B cell (primary cell): ENCODE measurements around the gene HOXA1. TPM values are rescaled to one million over a fixed set of nuclear protein-coding genes. Genes with fewer than 3 reads are reported as not detected.

ENCODE experiments used
- ATAC-seq: fragments of 200-7000 bp; cut with Tn5 transposase; one replicate; pipeline ENCODE4 v1.10.0; 2021; ENCODE audit warnings: low read depth, mild to moderate bottlenecking, moderate number of reproducible peaks, moderate library complexity
- CTCF ChIA-PET: fragments of 350-600 bp; sonication (Branson Sonifier 250); formaldehyde crosslinking; loops from one replicate; lab custom pipeline; 2021; ENCODE audit warnings: antibody characterized with exemption, inconsistent platforms; lab: Charles Lee
- POLR2A ChIA-PET: fragments of 350-600 bp; sonication (Branson Sonifier 250); formaldehyde crosslinking; loops from one replicate; lab custom pipeline; 2021; ENCODE audit warnings: antibody characterized with exemption; lab: Charles Lee
- DNase-seq: peaks from one replicate; pipeline ENCODE4 v3.0.0; 2013
- H2AFZ ChIP-seq: 2 replicates; pipeline ENCODE4 v1.6.1; 2012; ENCODE audit warnings: mild to moderate bottlenecking, low read depth, low read length; ENCODE audit not compliant: insufficient read depth, poor library complexity, severe bottlenecking
- H3K27ac ChIP-seq, 2 donors: 1 replicate in 1 of 2; 2 replicates in 1 of 2; pipeline ENCODE4 v1.5.1; 2012 to 2013; ENCODE audit warnings: low read length in 2 of 2, mild to moderate bottlenecking in 2 of 2, moderate library complexity in 1 of 2
- H3K27me3 ChIP-seq, 4 experiments: fragments of 200-600 bp in 1 of 4; sonication (generic) in 1 of 4; replicated peaks in 1 of 4; 1 replicate in 2 of 4; 2 replicates in 2 of 4; pipeline versions ENCODE4 v1.6.1 to v1.7.0; 2013 to 2016; ENCODE audit warnings: low read length in 3 of 4, mild to moderate bottlenecking in 2 of 4, mixed read lengths in 1 of 4, moderate library complexity in 1 of 4; ENCODE audit not compliant: insufficient read depth in 4 of 4, control insufficient read depth in 3 of 4; ENCODE audit errors: control extremely low read depth in 1 of 4
- H3K36me3 ChIP-seq, 2 experiments: replicated peaks in 1 of 2; 1 replicate in 1 of 2; 2 replicates in 1 of 2; pipeline versions ENCODE4 v1.6.1 to v1.7.1; 2013; ENCODE audit warnings: low read length in 1 of 2; ENCODE audit not compliant: insufficient read depth in 2 of 2, control insufficient read depth in 1 of 2; ENCODE audit errors: control extremely low read depth in 1 of 2, extremely low read depth in 1 of 2
- H3K4me1 ChIP-seq, 2 donors: fragments of 200-600 bp in 1 of 2; sonication (generic) in 1 of 2; 1 replicate in 1 of 2; 2 replicates in 1 of 2; pipeline versions ENCODE4 v1.5.1 to v1.6.1; 2013 to 2017; ENCODE audit warnings: low read length in 2 of 2; ENCODE audit not compliant: control insufficient read depth in 2 of 2, insufficient read depth in 2 of 2
- H3K4me2 ChIP-seq: replicated peaks from 2 replicates; pipeline ENCODE3; 2012; ENCODE audit warnings: mild to moderate bottlenecking, low read depth, low read length; ENCODE audit not compliant: poor library complexity, severe bottlenecking
- H3K4me3 ChIP-seq, 5 experiments: fragments of 200-600 bp in 1 of 5; sonication (generic) in 1 of 5; 1 replicate in 3 of 5; 2 replicates in 2 of 5; pipeline versions ENCODE4 v1.5.1 to v1.7.0; 2011 to 2016; ENCODE audit warnings: low read length in 4 of 5, mild to moderate bottlenecking in 4 of 5, low read depth in 2 of 5, control low read depth in 1 of 5, moderate library complexity in 1 of 5; ENCODE audit not compliant: insufficient read depth in 1 of 5; ENCODE audit errors: control extremely low read depth in 1 of 5, extremely low read depth in 1 of 5
- H3K79me2 ChIP-seq: fragments of 200-600 bp; sonication (generic); one replicate; pipeline ENCODE4 v1.6.0; 2016; ENCODE audit warnings: low read length; ENCODE audit not compliant: control insufficient read depth, insufficient read depth
- H3K9ac ChIP-seq: fragments of 200-600 bp; sonication (generic); 2 replicates; pipeline ENCODE4 v1.6.1; 2017; ENCODE audit warnings: mild to moderate bottlenecking, low read length, moderate library complexity
- H3K9me3 ChIP-seq, 3 donors: one replicate each; pipeline versions ENCODE4 v1.6.1 to v1.7.1; 2013; ENCODE audit warnings: low read length in 2 of 3; ENCODE audit not compliant: control insufficient read depth in 2 of 3, insufficient read depth in 1 of 3; ENCODE audit errors: control extremely low read depth in 1 of 3
- H4K20me1 ChIP-seq: 2 replicates; pipeline ENCODE4 v1.6.0; 2012; ENCODE audit warnings: mild to moderate bottlenecking, low read length; ENCODE audit not compliant: insufficient read depth, control insufficient read depth, poor library complexity, severe bottlenecking
- H3K27ac Mint-ChIP-seq: one replicate; pipeline ENCODE4 v1.8.0; 2021; ENCODE audit warnings: mixed read lengths
- H3K27me3 Mint-ChIP-seq: one replicate; pipeline ENCODE4 v1.8.0; 2021; ENCODE audit warnings: mixed read lengths
- H3K4me1 Mint-ChIP-seq: one replicate; pipeline ENCODE4 v1.8.0; 2021; ENCODE audit warnings: mixed read lengths
- H3K4me3 Mint-ChIP-seq: one replicate; pipeline ENCODE4 v1.8.0; 2021; ENCODE audit warnings: mixed read lengths
- H3K9me3 Mint-ChIP-seq: one replicate; pipeline ENCODE4 v1.8.0; 2022; ENCODE audit warnings: mixed read lengths; ENCODE audit not compliant: insufficient read depth
- EZH2 ChIP-seq: IDR thresholded peaks from 2 replicates; pipeline ENCODE4 v1.6.1; 2012; ENCODE audit warnings: borderline replicate concordance, low read depth, mild to moderate bottlenecking, moderate library complexity, low read length; ENCODE audit not compliant: insufficient read depth, poor library complexity, severe bottlenecking
- WGBS: methylation state at CpG from one replicate; pipeline ENCODE4 v1.1.5; 2013; ENCODE audit warnings: missing lambda C conversion rate; ENCODE audit not compliant: insufficient coverage; 5-methylcytosine and 5-hydroxymethylcytosine counted together
- intact Hi-C: fragments of 100-400 bp; cut with micrococcal nuclease; formaldehyde crosslinking; loops from one replicate; pipeline ENCODE4 v1.10.0; 2022
- polyA plus RNA-seq: library from polyadenylated mRNA; depleted of rRNA; stranded (reverse); fragments of >200 nt; gene quantifications from 2 replicates; pipeline ENCODE4 v1.2.3, GENCODE V29; 2012
- total RNA-seq, 2 donors: library from RNA; stranded (reverse); fragments of 120-200 nt in 1 of 2; gene quantifications; 1 replicate in 1 of 2; 2 replicates in 1 of 2; pipeline versions ENCODE4 v1.2.3 to v1.2.4, GENCODE V29; 2013 to 2022
- TF ChIP-seq, protein P1 (sequence below): fragments of 200-600 bp; IDR thresholded peaks from one replicate; pipeline ENCODE4 v1.8.0; 2022; ENCODE audit warnings: antibody characterized with exemption, mild to moderate bottlenecking

The HOXA1 gene
- total and polyA plus RNA-seq, 2 donors (not counting 1 experiment from before 2014, with no cell fraction given) = 0.13 to 0.37 TPM

DNA sequence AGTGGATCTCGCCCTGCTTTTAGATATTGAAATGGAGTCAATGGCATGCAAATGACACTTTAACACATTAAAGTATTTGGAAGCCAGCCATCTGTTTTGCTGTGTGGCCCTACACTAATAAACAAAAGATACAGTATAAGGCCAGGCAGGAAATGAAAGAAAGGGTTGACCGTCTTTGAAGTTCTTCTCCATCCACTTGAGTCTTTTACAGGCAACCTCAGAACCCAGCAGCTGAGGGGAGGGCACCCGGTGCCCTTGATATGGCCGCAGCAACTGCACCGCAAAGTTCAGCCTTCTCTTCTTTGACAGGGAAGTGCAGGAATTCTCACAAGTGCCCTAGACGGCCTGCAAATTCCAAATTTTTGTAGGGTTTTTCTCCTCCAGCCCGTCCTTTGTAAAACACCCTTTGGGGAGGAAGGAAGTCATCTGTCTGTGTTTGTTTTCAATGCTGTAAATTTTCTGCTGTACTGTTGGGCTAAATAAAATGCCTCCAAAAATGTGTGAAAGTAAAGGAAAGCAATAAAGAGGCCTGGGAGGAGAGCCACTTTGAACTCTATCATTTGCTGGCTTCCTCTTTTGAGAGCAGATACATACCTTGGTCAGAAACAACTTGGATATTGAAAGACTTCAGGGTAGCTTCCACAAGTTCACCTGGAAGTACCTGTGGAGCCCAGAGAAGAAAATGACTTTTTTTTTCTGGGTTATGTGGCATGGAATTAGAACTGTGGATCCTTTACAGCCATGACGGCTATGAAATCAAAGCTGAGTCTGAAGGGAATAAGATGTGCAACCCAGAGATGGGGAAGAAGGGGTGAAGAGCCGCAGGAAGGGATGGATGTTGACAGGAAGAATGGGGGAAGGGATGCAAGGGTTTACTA, 3.6 kb downstream of the HOXA1 start:
- WGBS = 17% methylated on average over 4 of the region's 9 CpGs
- Histone ChIP-seq H3K36me3 (no peaks in the 10 kb centered on the region), H3K4me3 (no peak overlapping the region), H3K27ac (no peak overlapping the region), H3K9ac (no peak overlapping the region), H3K9me3 (peaks cover 0 to 15% (median 3%) of the 10 kb centered on the region in 3 donors), H2AFZ (no peak overlapping the region), H4K20me1 (no peaks in the 10 kb centered on the region), H3K4me1 (peaks cover 20 to 27% of the 10 kb centered on the region in 2 donors), H3K27me3 (peaks cover 5 to 76% (median 45%) of the 10 kb centered on the region in 4 experiments), H3K4me2 (no peak overlapping the region), H3K79me2 (no peaks in the 10 kb centered on the region)
- intact Hi-C loops = no loop called here
- TF ChIP-seq EZH2 = no peak
- TF ChIP-seq, protein P1, sequence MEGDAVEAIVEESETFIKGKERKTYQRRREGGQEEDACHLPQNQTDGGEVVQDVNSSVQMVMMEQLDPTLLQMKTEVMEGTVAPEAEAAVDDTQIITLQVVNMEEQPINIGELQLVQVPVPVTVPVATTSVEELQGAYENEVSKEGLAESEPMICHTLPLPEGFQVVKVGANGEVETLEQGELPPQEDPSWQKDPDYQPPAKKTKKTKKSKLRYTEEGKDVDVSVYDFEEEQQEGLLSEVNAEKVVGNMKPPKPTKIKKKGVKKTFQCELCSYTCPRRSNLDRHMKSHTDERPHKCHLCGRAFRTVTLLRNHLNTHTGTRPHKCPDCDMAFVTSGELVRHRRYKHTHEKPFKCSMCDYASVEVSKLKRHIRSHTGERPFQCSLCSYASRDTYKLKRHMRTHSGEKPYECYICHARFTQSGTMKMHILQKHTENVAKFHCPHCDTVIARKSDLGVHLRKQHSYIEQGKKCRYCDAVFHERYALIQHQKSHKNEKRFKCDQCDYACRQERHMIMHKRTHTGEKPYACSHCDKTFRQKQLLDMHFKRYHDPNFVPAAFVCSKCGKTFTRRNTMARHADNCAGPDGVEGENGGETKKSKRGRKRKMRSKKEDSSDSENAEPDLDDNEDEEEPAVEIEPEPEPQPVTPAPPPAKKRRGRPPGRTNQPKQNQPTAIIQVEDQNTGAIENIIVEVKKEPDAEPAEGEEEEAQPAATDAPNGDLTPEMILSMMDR = no peak
- ChIA-PET CTCF (interaction anchor here (1.2 kb wide), 1 partner anchor 405 kb away, joined by 4 read pairs; no protein-coding TSS in a partner anchor), POLR2A (no interaction called here)
- no peaks in the 10 kb centered on the region for H3K9me3 Mint-ChIP-seq
- H3K4me1 Mint-ChIP-seq = peaks cover 25% of the 10 kb centered on the region
- no peak overlapping the region for H3K4me3 Mint-ChIP-seq
- peaks cover 63% of the 10 kb centered on the region for H3K27me3 Mint-ChIP-seq
- DNase-seq (no peak), ATAC-seq (no peak)
- H3K27ac Mint-ChIP-seq = no peak overlapping the region

DNA sequence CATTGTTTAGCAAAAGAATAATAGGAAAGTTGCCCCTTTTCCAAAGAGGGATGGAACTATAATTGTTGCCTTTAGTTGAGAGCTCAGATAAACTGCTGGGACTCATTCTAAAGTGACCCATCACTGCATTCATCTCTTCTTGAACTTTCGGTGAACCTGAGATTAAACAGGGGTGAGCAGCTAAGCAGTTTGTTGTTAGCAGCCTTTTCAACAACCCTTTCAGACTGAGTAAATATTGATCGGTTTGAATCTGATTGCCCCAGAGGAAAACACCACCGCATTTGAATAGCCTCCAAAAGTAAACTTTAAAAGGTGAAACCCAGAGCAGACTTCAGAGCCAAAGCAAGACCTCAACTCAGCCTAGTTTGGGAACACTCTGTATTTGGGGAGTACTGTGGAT, 4.7 kb downstream of the HOXA1 start:
- Mint-ChIP-seq H3K4me1 (peaks cover 23% of the 10 kb centered on the region), H3K27me3 (peaks cover 63% of the 10 kb centered on the region), H3K27ac (no peak overlapping the region), H3K9me3 (no peaks in the 10 kb centered on the region), H3K4me3 (no peak overlapping the region)
- Histone ChIP-seq H3K36me3 (no peaks in the 10 kb centered on the region), H3K4me1 (peaks cover 15 to 19% of the 10 kb centered on the region in 2 donors), H3K79me2 (no peaks in the 10 kb centered on the region), H3K4me3 (no peak overlapping the region), H2AFZ (no peak overlapping the region), H4K20me1 (no peaks in the 10 kb centered on the region), H3K27me3 (peaks cover 5 to 73% (median 48%) of the 10 kb centered on the region in 4 experiments), H3K4me2 (no peak overlapping the region), H3K27ac (no peak overlapping the region), H3K9me3 (peaks cover 0 to 15% (median 3%) of the 10 kb centered on the region in 3 donors), H3K9ac (no peak overlapping the region)
- DNase-seq (no peak), ATAC-seq (no peak)
- WGBS = 60% methylated on average over 1 of the region's 3 CpGs
- intact Hi-C loops = no loop called here
- ChIA-PET CTCF (no interaction called here), POLR2A (no interaction called here)
- TF ChIP-seq, protein P1 = no peak
- no peak for TF ChIP-seq EZH2
